ENCODE results near the gene SERPINA9. TPM values are rescaled to one million over a fixed set of nuclear protein-coding genes. Genes with fewer than 3 reads are reported as not detected.

The SERPINA9 gene
- total and polyA plus RNA-seq, 2 donors from 2014 or later = not detected

GRCh38 chr14:94455928-94456327 lies 20.1 kb downstream of the SERPINA9 start:
- H3K9me3 ChIP-seq (ENCODE audit: control insufficient read depth in 2 of 3, insufficient read depth in 1 of 3, low read length in 3 of 3) = peaks cover 0 to 4% (median 0%) of the 10 kb centered on the region in 3 donors
- H3K36me3 ChIP-seq (ENCODE audit: control insufficient read depth in 2 of 3, insufficient read depth in 3 of 3, low read length in 3 of 3) = no peaks in the 10 kb centered on the region
- no peaks in the 10 kb centered on the region for H3K4me1 ChIP-seq (ENCODE audit: control insufficient read depth in 2 of 3, insufficient read depth in 2 of 3, low read depth in 1 of 3, low read length in 3 of 3)
- no peak for TF ChIP-seq CTCF (IDR thresholded peaks at IDR 0.05; ENCODE audit: borderline replicate concordance, extremely low read depth, insufficient read depth)
- DNase-seq (no peak), FAIRE-seq (no peak)
- no peak overlapping the region for H3K27ac ChIP-seq (ENCODE audit: low read depth in 2 of 2, low read length in 2 of 2)
- H3K9ac ChIP-seq (ENCODE audit: low read length in 3 of 3) = no peak overlapping the region
- H3K4me3 ChIP-seq (ENCODE audit: low read length in 3 of 3) = no peak overlapping the region
- intact Hi-C loops (cut with DNase I) = no loop called here
- H3K27me3 ChIP-seq (ENCODE audit: control insufficient read depth, insufficient read depth, low read length) = no peaks in the 10 kb centered on the region

GRCh38 chr14:94451826-94452225 lies 24.2 kb downstream of the SERPINA9 start:
- no peak for TF ChIP-seq CTCF (IDR thresholded peaks at IDR 0.05; ENCODE audit: borderline replicate concordance, extremely low read depth, insufficient read depth)
- intact Hi-C loops (cut with DNase I) = no loop called here
- Histone ChIP-seq H3K9me3 (ENCODE audit: control insufficient read depth in 2 of 3, insufficient read depth in 1 of 3, low read length in 3 of 3) (no peaks in the 10 kb centered on the region), H3K9ac (ENCODE audit: low read length in 3 of 3) (no peak overlapping the region), H3K36me3 (ENCODE audit: control insufficient read depth in 2 of 3, insufficient read depth in 3 of 3, low read length in 3 of 3) (no peaks in the 10 kb centered on the region), H3K27me3 (ENCODE audit: control insufficient read depth, insufficient read depth, low read length) (no peaks in the 10 kb centered on the region), H3K27ac (ENCODE audit: low read depth in 2 of 2, low read length in 2 of 2) (no peak overlapping the region), H3K4me3 (ENCODE audit: low read length in 3 of 3) (no peak overlapping the region), H3K4me1 (ENCODE audit: control insufficient read depth in 2 of 3, insufficient read depth in 2 of 3, low read depth in 1 of 3, low read length in 3 of 3) (no peaks in the 10 kb centered on the region)
- no peak for FAIRE-seq
- DNase-seq = no peak

GRCh38 chr14:94451091-94451771 lies 24.8 kb downstream of the SERPINA9 start:
- H3K4me1 ChIP-seq (ENCODE audit: control insufficient read depth in 2 of 3, insufficient read depth in 2 of 3, low read depth in 1 of 3, low read length in 3 of 3) = no peaks in the 10 kb centered on the region
- no peak overlapping the region for H3K27ac ChIP-seq (ENCODE audit: low read depth in 2 of 2, low read length in 2 of 2)
- H3K4me3 ChIP-seq (ENCODE audit: low read length in 3 of 3) = no peak overlapping the region
- FAIRE-seq (no peak), DNase-seq (no peak)
- no peak overlapping the region for H3K9ac ChIP-seq (ENCODE audit: low read length in 3 of 3)
- no peaks in the 10 kb centered on the region for H3K9me3 ChIP-seq (ENCODE audit: control insufficient read depth in 2 of 3, insufficient read depth in 1 of 3, low read length in 3 of 3)
- no peaks in the 10 kb centered on the region for H3K36me3 ChIP-seq (ENCODE audit: control insufficient read depth in 2 of 3, insufficient read depth in 3 of 3, low read length in 3 of 3)
- intact Hi-C loops (cut with DNase I) = no loop called here
- TF ChIP-seq CTCF (IDR thresholded peaks at IDR 0.05; ENCODE audit: borderline replicate concordance, extremely low read depth, insufficient read depth) = no peak
- no peaks in the 10 kb centered on the region for H3K27me3 ChIP-seq (ENCODE audit: control insufficient read depth, insufficient read depth, low read length)

GRCh38 chr14:94450722-94451090 lies 25.3 kb downstream of the SERPINA9 start:
- no peak for FAIRE-seq
- intact Hi-C loops (cut with DNase I) = no loop called here

More at GRCh38 chr14:94450722-94451090, 25.3 kb downstream of the SERPINA9 start:
- no peaks in the 10 kb centered on the region for H3K27me3 ChIP-seq (ENCODE audit: control insufficient read depth, insufficient read depth, low read length)
- no peak overlapping the region for H3K27ac ChIP-seq (ENCODE audit: low read depth in 2 of 2, low read length in 2 of 2)
- no peak for DNase-seq
- H3K4me1 ChIP-seq (ENCODE audit: control insufficient read depth in 2 of 3, insufficient read depth in 2 of 3, low read depth in 1 of 3, low read length in 3 of 3) = no peaks in the 10 kb centered on the region
- H3K9me3 ChIP-seq (ENCODE audit: control insufficient read depth in 2 of 3, insufficient read depth in 1 of 3, low read length in 3 of 3) = no peaks in the 10 kb centered on the region
- no peak overlapping the region for H3K9ac ChIP-seq (ENCODE audit: low read length in 3 of 3)
- no peaks in the 10 kb centered on the region for H3K36me3 ChIP-seq (ENCODE audit: control insufficient read depth in 2 of 3, insufficient read depth in 3 of 3, low read length in 3 of 3)
- no peak for TF ChIP-seq CTCF (IDR thresholded peaks at IDR 0.05; ENCODE audit: borderline replicate concordance, extremely low read depth, insufficient read depth)
- H3K4me3 ChIP-seq (ENCODE audit: low read length in 3 of 3) = no peak overlapping the region
